ENCODE data around the gene LRRC8D. TPM values are rescaled to one million over a fixed set of nuclear protein-coding genes. Genes with fewer than 3 reads are reported as not detected.
A peak's percentile ranks its signal among the peaks of the same experiment; 100 is the strongest.

LRRC8D gene
- total RNA-seq, 1 donor from 2014 or later, result 36.0 TPM

DNA sequence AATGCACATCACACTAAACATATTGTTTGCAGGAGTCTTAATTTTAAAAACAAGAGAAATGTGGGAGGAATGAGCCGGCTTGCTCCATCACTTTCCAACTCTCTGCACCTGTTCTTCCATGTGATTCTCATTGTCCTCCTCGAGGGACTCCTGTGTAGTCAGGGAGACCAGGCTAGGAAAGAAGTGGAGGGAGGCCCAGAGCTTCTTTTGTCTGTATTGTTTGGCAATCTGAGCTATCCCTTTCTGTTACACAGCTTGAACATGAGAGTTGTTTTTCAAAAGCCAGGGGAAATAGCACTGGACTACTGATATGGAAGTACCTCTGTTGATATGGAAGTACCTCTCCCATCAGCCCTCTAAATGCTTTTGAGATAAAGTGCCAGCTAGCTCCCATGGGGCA, 18.8 kb upstream of the LRRC8D start:
- H3K9me3 Mint-ChIP-seq, result no peaks in the 10 kb centered on the region
- DNase-seq, result no peak
- H3K4me1 Mint-ChIP-seq, result no peaks in the 10 kb centered on the region
- H3K36me3 Mint-ChIP-seq (ENCODE audit: low read depth), result no peaks in the 10 kb centered on the region
- ChIA-PET POLR2A (interaction anchor here (0.6 kb wide), 1 partner anchor 176 kb away, joined by 6 read pairs; no protein-coding TSS in a partner anchor), CTCF (interaction anchor here (1.2 to 1.4 kb wide), 4 partner anchors 13 to 187 kb away, joined by 3 to 6 read pairs (median 4); no protein-coding TSS in a partner anchor)
- no peaks in the 10 kb centered on the region for H3K27me3 Mint-ChIP-seq
- no peak overlapping the region for H3K27ac Mint-ChIP-seq
- H3K4me3 Mint-ChIP-seq, result no peak overlapping the region
- ATAC-seq (ENCODE audit: low read depth), result no peak
- intact Hi-C loops (cut with micrococcal nuclease), result no loop called here
- no peak for TF ChIP-seq CTCF (IDR thresholded peaks at IDR 0.05)

- ChIA-PET POLR2A (no interaction called here), CTCF (interaction anchor here (1.3 to 2.4 kb wide), 4 partner anchors 18 to 184 kb away, joined by 4 to 9 read pairs (median 7); partner anchors contain the start of gene LRRC8D)
- no peaks in the 10 kb centered on the region for H3K36me3 Mint-ChIP-seq (ENCODE audit: low read depth)
- no peak for TF ChIP-seq CTCF (IDR thresholded peaks at IDR 0.05)
- no peaks in the 10 kb centered on the region for H3K9me3 Mint-ChIP-seq
- H3K27ac Mint-ChIP-seq, result no peak overlapping the region
- no peak overlapping the region for H3K4me3 Mint-ChIP-seq
- ATAC-seq (ENCODE audit: low read depth) (no peak), DNase-seq (no peak)
- intact Hi-C loops (cut with micrococcal nuclease), result no loop called here
- H3K4me1 Mint-ChIP-seq, result no peaks in the 10 kb centered on the region
- no peaks in the 10 kb centered on the region for H3K27me3 Mint-ChIP-seq
These were observed 18.0 kb upstream of the LRRC8D start for GRCh38 chr1:89802841-89803240.

GRCh38 chr1:89804642-89805237, 16.1 kb upstream of the LRRC8D start:
- Mint-ChIP-seq H3K27ac (no peak overlapping the region), H3K4me3 (no peak overlapping the region), H3K36me3 (ENCODE audit: low read depth) (no peaks in the 10 kb centered on the region), H3K9me3 (no peaks in the 10 kb centered on the region), H3K27me3 (no peaks in the 10 kb centered on the region), H3K4me1 (no peaks in the 10 kb centered on the region)
- peak; percentile 94 for ATAC-seq (ENCODE audit: low read depth)
- intact Hi-C loops (cut with micrococcal nuclease), result loop anchor here (1.0 to 5.0 kb wide), 6 partner anchors 17 to 321 kb away; partner anchors contain the start of gene LRRC8D
- POLR2A ChIA-PET, result interaction anchor here (0.7 to 1.3 kb wide), 2 partner anchors 34 to 39 kb away, joined by 3 to 4 read pairs; no protein-coding TSS in a partner anchor
- CTCF ChIA-PET, result interaction anchor here (0.5 to 2.4 kb wide), 16 partner anchors 8 to 229 kb away, joined by 3 to 47 read pairs (median 3); partner anchors contain the start of gene LRRC8D
- peak; percentile 92 for TF ChIP-seq CTCF (IDR thresholded peaks at IDR 0.05)
- peak; percentile 59 for DNase-seq

- H3K36me3 Mint-ChIP-seq (ENCODE audit: low read depth), result no peaks in the 10 kb centered on the region
- intact Hi-C loops (cut with micrococcal nuclease), result loop anchor here (5.0 kb wide), 1 partner anchor 36 kb away; no protein-coding TSS in a partner anchor
- DNase-seq (no peak), ATAC-seq (ENCODE audit: low read depth) (no peak)
- ChIA-PET POLR2A (no interaction called here), CTCF (interaction anchor here (1.3 to 2.3 kb wide), 2 partner anchors 9 to 181 kb away, joined by 3 to 13 read pairs; no protein-coding TSS in a partner anchor)
- H3K4me1 Mint-ChIP-seq, result no peaks in the 10 kb centered on the region
- H3K9me3 Mint-ChIP-seq, result no peaks in the 10 kb centered on the region
- TF ChIP-seq CTCF (IDR thresholded peaks at IDR 0.05), result no peak
- no peak overlapping the region for H3K4me3 Mint-ChIP-seq
- no peak overlapping the region for H3K27ac Mint-ChIP-seq
- no peaks in the 10 kb centered on the region for H3K27me3 Mint-ChIP-seq
These were observed 14.2 kb upstream of the LRRC8D start for GRCh38 chr1:89806616-89807015.

- no peak for ATAC-seq (ENCODE audit: low read depth)
- Mint-ChIP-seq H3K27ac (no peak overlapping the region), H3K36me3 (ENCODE audit: low read depth) (no peaks in the 10 kb centered on the region), H3K9me3 (no peaks in the 10 kb centered on the region), H3K4me3 (no peak overlapping the region), H3K27me3 (no peaks in the 10 kb centered on the region), H3K4me1 (no peaks in the 10 kb centered on the region)
- ChIA-PET CTCF (interaction anchor here (2.3 kb wide), 1 partner anchor 181 kb away, joined by 13 read pairs; no protein-coding TSS in a partner anchor), POLR2A (no interaction called here)
- no peak for DNase-seq
- TF ChIP-seq CTCF (IDR thresholded peaks at IDR 0.05), result no peak
- intact Hi-C loops (cut with micrococcal nuclease), result loop anchor here (5.0 kb wide), 1 partner anchor 35 kb away; no protein-coding TSS in a partner anchor
These were observed 13.3 kb upstream of the LRRC8D start for GRCh38 chr1:89807503-89807902.

Measured in activated B cell treated with CpG ODN at 0.5 μM for 24 hours (primary cell).